Stimulated activated naive CD8-positive, alpha-beta T cell treated with anti-CD3 and anti-CD28 coated beads, Interleukin-15, amount 100 ng/mL, for 72 hours (primary cell): ENCODE measurements around the gene TMOD1.
A peak's percentile ranks its signal among the peaks of the same experiment; 100 is the strongest.
"Not testable (repeated sequence)": the region's sequence is repeated elsewhere in the genome, so short reads cannot be mapped to it uniquely, and the experiment has no call there.

Experiments used
- ATAC-seq: fragments of 150-1000 bp; cut with Tn5 transposase; 2 replicates; pipeline ENCODE4 v1.10.0; 2021; ENCODE audit warnings: mild to moderate bottlenecking, moderate library complexity
- DNase-seq, 2 donors: peaks; one replicate each; pipeline ENCODE4 v3.0.0; 2021 to 2022
- H3K27ac Mint-ChIP-seq, 2 donors: one replicate each; pipeline ENCODE4 v1.8.0; 2022; ENCODE audit warnings: mild to moderate bottlenecking in 2 of 2, mixed read lengths in 2 of 2, moderate library complexity in 2 of 2
- H3K27me3 Mint-ChIP-seq: one replicate; pipeline ENCODE4 v1.8.0; 2022; ENCODE audit warnings: mixed read lengths
- H3K4me1 Mint-ChIP-seq: one replicate; pipeline ENCODE4 v1.8.0; 2022; ENCODE audit warnings: mild to moderate bottlenecking, mixed read lengths
- H3K4me3 Mint-ChIP-seq, 2 donors: one replicate each; pipeline ENCODE4 v1.8.0; 2022; ENCODE audit warnings: mild to moderate bottlenecking in 2 of 2, mixed read lengths in 2 of 2, moderate library complexity in 1 of 2
- H3K9me3 Mint-ChIP-seq, 2 donors: one replicate each; pipeline ENCODE4 v1.8.0; 2022; ENCODE audit warnings: mixed read lengths in 2 of 2

The TMOD1 gene

DNA sequence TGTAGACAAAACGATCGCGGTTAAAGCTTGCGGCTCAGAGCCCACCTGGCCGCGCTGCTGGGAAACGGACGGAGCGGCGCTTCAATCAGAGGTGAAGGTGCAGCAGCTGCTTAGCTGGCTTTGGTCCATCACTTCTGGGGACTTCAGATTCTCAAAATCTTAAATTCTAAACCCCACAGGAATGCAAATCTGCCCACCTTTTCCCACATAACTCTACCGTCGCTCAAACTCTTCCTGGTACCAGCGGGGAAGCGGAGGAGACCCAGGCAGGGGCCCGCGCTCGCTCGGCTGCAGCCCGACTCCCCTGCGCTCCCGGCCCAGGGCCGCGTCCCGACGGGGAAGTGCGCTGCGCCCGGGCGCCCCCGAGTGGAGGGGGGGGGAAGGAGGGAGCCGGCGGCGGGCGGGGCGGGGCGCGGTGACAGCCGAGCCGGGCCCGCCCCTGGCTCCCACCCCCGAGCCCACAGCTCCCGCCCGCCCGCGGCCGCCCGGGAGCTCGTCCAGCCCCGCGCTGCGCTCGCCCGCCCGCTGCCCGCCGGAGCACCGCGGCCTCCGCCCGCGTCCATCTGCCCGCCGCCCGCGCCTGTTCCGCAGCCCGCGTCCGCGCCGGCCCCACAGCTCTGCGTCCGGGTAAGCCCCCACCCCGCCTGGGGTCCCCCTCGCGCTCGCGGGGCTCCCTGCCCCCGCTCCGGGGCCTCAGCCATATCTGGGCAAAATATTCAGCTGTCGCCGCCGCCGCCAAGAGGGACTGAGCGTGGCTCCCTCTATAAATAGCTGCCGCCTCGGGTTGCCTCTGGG is at the start of gene TMOD1:
TSS of gene TMOD1 (plus strand) at position 490 of the 795 bp plus-strand sequence. CDS start 22,523 bp downstream, outside the sequence.
- Mint-ChIP-seq H3K27ac (no peak within 1 kb of the TSS), H3K9me3 (no peaks in the 10 kb centered on the region), H3K4me3 (peak within 1 kb of the TSS; percentile 60 to 66), H3K27me3 (peaks cover 22% of the 10 kb centered on the region), H3K4me1 (peaks cover 16% of the 10 kb centered on the region)
- peak; percentile 27 to 28 for DNase-seq
- peak; percentile 75 for ATAC-seq

- H3K27me3 Mint-ChIP-seq = not testable (repeated sequence)
Observed at GRCh38 chr9:97453573-97453972, 47.9 kb upstream of the TMOD1 start.

DNA sequence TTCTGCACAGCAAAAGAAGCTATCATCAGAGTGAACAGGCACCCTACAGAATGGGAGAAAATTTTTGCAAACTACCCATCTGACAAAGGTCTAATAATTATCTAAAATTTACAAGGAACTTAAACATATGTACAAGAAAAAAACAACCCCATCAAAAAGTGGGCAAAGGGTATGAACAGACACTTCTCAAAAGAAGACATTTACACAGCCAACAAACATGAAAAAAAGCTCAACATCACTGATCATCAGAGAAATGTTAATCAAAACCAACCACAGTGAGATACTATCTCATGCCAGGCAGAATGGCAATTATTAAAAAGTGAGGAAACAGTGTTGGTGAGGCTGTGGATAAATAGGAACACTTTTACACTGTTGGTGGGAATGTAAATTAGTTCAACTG is 44.6 kb upstream of the TMOD1 start:
- not testable (repeated sequence) for H3K4me3 Mint-ChIP-seq

More at GRCh38 chr9:97453573-97453972, 47.9 kb upstream of the TMOD1 start:
- H3K27ac Mint-ChIP-seq, ATAC-seq, H3K4me1 Mint-ChIP-seq, DNase-seq, H3K4me3 Mint-ChIP-seq: not testable (repeated sequence)
- H3K9me3 Mint-ChIP-seq = peaks cover 6 to 12% of the 10 kb centered on the region in 2 donors

DNA sequence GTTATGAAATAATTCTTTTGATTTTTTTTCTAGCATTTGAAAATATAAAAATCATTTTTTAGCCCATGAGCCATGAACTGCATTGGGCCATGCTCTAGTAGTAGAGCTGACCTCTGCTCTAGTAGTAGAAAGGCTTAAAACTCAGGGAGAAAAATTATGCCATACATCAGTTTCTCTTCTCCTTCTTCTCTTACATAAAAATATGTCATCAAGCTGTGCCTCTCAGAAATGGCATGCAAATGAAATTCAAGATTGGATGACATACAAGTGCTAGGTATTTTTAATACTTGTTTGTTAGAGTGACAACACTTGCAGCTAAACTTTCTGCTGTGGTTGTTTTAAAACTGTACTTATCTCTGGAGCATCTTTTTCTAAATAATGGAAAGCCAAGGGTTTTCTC is 42.1 kb upstream of the TMOD1 start:
- H3K9me3 Mint-ChIP-seq = peaks cover 0 to 6% of the 10 kb centered on the region in 2 donors
- DNase-seq (no peak), ATAC-seq (no peak)
- no peak overlapping the region for H3K4me3 Mint-ChIP-seq
- H3K27me3 Mint-ChIP-seq = no peaks in the 10 kb centered on the region
- H3K27ac Mint-ChIP-seq = no peak overlapping the region
- no peaks in the 10 kb centered on the region for H3K4me1 Mint-ChIP-seq

More for the DNA sequence above, 44.6 kb upstream of the TMOD1 start:
- not testable (repeated sequence) for H3K27ac Mint-ChIP-seq, H3K27me3 Mint-ChIP-seq, H3K4me1 Mint-ChIP-seq, ATAC-seq, DNase-seq
- peaks cover 6 to 12% of the 10 kb centered on the region in 2 donors for H3K9me3 Mint-ChIP-seq

- Mint-ChIP-seq H3K27ac (no peak overlapping the region), H3K4me1 (no peaks in the 10 kb centered on the region), H3K9me3 (no peaks in the 10 kb centered on the region), H3K4me3 (no peak overlapping the region), H3K27me3 (no peaks in the 10 kb centered on the region)
- DNase-seq = no peak
- ATAC-seq = no peak
Observed at GRCh38 chr9:97462159-97462558, 39.3 kb upstream of the TMOD1 start.

- H3K27ac Mint-ChIP-seq = no peak overlapping the region
Observed at GRCh38 chr9:97462914-97463313, 38.6 kb upstream of the TMOD1 start.

GRCh38 chr9:97468658-97469448 is 32.6 kb upstream of the TMOD1 start:
- H3K4me3 Mint-ChIP-seq = no peak overlapping the region
- DNase-seq (peak; percentile 29 to 54), ATAC-seq (peak; percentile 84)
- peak overlapping the region in 1 of 2 donors; percentile 27 for H3K27ac Mint-ChIP-seq
- no peaks in the 10 kb centered on the region for H3K4me1 Mint-ChIP-seq
- no peaks in the 10 kb centered on the region for H3K27me3 Mint-ChIP-seq
- H3K9me3 Mint-ChIP-seq = no peaks in the 10 kb centered on the region

More at GRCh38 chr9:97462914-97463313, 38.6 kb upstream of the TMOD1 start:
- DNase-seq (no peak), ATAC-seq (no peak)
- Mint-ChIP-seq H3K4me1 (no peaks in the 10 kb centered on the region), H3K27me3 (no peaks in the 10 kb centered on the region), H3K9me3 (no peaks in the 10 kb centered on the region), H3K4me3 (no peak overlapping the region)

GRCh38 chr9:97470076-97470475 is 31.4 kb upstream of the TMOD1 start:
- Mint-ChIP-seq H3K4me3 (no peak overlapping the region), H3K27ac (no peak overlapping the region), H3K27me3 (no peaks in the 10 kb centered on the region), H3K4me1 (no peaks in the 10 kb centered on the region), H3K9me3 (no peaks in the 10 kb centered on the region)
- DNase-seq (no peak), ATAC-seq (no peak)

- Mint-ChIP-seq H3K4me1 (no peaks in the 10 kb centered on the region), H3K27me3 (no peaks in the 10 kb centered on the region), H3K9me3 (no peaks in the 10 kb centered on the region), H3K27ac (no peak overlapping the region), H3K4me3 (no peak overlapping the region)
- ATAC-seq = no peak
- no peak for DNase-seq
Observed at GRCh38 chr9:97473717-97474116, 27.7 kb upstream of the TMOD1 start.

DNA sequence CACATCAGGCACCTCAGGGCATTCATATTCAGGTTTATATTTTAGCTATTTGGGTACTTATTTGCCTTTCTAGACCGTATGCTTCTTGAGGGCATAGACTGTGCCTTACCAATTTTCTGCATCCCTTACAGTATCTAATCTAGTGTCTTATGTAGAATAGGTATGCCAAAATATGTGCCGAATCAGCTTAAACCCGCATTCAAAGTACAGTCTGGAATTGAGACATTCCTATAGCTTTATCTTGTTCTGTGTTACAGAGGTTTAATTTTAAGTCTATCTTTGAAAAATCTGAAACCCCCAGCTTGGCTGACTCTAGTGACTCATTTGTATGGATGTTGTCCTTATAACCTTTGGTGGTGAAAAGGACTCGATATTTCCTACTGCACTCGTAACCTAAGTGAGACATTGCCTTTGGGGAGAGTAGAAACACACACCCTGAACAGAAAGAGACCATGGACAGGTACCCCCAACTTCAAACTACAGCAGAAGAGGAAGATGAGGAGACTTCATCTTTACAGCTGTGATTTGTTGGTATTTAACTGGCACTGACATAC is 27.0 kb upstream of the TMOD1 start:
- Mint-ChIP-seq H3K4me3 (no peak overlapping the region), H3K9me3 (no peaks in the 10 kb centered on the region), H3K27ac (no peak overlapping the region), H3K4me1 (no peaks in the 10 kb centered on the region), H3K27me3 (no peaks in the 10 kb centered on the region)
- DNase-seq = no peak
- no peak for ATAC-seq

DNA sequence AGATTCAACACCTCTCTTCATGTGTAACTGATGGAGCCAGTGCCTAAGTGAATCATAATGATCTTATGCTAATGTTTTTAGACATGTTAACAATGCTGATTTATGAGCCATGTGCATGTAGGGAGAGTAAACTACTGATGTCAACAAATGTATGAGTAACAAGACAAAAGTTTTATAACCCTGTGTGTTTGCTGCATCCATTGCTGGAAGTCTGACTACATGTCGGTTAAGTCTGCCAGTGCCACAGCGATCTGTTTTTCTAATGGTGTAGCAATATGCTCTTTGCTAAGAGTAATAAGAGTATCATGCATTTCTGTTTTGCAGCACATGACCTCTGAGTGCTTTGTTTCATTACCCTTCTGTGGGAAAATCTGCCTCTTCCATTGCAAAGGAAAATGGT is 26.4 kb upstream of the TMOD1 start:
- no peaks in the 10 kb centered on the region for H3K9me3 Mint-ChIP-seq
- no peak overlapping the region for H3K4me3 Mint-ChIP-seq
- ATAC-seq = no peak
- H3K27me3 Mint-ChIP-seq = no peaks in the 10 kb centered on the region
- DNase-seq = no peak
- H3K27ac Mint-ChIP-seq = no peak overlapping the region
- no peaks in the 10 kb centered on the region for H3K4me1 Mint-ChIP-seq

DNA sequence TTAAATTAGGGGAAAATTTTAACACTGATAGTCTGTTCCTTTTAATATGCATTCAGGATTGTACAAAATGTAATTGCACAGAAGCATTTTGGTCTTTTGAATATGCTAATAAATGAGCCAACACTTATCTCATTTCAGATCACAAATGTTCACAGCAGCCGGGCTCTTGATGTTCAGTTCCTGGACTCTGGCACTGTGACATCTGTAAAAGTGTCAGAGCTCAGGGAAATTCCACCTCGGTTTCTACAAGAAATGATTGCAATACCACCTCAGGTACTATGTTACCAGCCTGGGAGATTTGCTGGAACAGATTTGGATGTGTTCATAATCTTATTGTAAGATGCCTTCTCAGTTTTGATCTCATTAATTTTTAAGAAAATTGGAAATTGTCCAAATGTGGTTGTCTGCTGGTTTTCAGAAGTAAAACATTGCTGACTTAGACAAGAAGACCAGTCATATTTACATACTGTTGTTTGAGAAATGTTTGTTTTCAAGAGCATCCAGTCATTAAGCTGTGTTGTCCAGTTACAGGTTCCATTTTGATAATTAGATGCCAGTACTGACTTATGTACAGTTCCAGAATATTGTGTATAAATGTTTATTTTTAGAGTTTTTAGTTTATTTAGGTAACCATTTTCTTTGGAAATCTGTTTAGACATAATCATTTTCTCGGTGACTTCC is 23.0 kb upstream of the TMOD1 start:
- Mint-ChIP-seq H3K4me1 (no peaks in the 10 kb centered on the region), H3K4me3 (no peak overlapping the region), H3K27ac (no peak overlapping the region), H3K27me3 (no peaks in the 10 kb centered on the region), H3K9me3 (no peaks in the 10 kb centered on the region)
- ATAC-seq (no peak), DNase-seq (no peak)

GRCh38 chr9:97479496-97480159 is 21.8 kb upstream of the TMOD1 start:
- no peak for ATAC-seq
- no peaks in the 10 kb centered on the region for H3K9me3 Mint-ChIP-seq
- no peak overlapping the region for H3K27ac Mint-ChIP-seq
- no peak for DNase-seq
- H3K4me3 Mint-ChIP-seq = no peak overlapping the region
- no peaks in the 10 kb centered on the region for H3K27me3 Mint-ChIP-seq
- no peaks in the 10 kb centered on the region for H3K4me1 Mint-ChIP-seq

DNA sequence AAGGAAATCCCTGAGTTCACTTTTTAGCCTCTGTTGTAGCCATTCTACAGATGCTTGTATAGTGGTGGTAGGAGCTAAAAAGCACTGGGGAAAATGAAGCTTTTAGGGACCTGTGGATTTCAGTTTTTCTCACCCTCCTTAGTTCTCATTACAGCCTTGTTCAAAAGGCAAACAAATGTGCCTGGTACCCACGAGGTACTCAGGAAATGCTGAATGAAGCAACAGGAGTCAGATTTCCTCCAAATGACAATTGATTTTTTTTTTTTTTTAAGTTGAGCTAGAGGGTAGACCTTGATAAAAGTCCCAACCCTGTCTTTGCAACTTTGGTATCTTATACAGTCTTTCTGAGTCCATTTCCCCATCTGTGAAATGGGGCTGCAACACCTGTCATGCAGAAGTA is 21.3 kb upstream of the TMOD1 start:
- no peak overlapping the region for H3K4me3 Mint-ChIP-seq
- H3K4me1 Mint-ChIP-seq = no peaks in the 10 kb centered on the region
- DNase-seq (no peak), ATAC-seq (no peak)
- H3K9me3 Mint-ChIP-seq = no peaks in the 10 kb centered on the region
- no peaks in the 10 kb centered on the region for H3K27me3 Mint-ChIP-seq
- H3K27ac Mint-ChIP-seq = no peak overlapping the region

DNA sequence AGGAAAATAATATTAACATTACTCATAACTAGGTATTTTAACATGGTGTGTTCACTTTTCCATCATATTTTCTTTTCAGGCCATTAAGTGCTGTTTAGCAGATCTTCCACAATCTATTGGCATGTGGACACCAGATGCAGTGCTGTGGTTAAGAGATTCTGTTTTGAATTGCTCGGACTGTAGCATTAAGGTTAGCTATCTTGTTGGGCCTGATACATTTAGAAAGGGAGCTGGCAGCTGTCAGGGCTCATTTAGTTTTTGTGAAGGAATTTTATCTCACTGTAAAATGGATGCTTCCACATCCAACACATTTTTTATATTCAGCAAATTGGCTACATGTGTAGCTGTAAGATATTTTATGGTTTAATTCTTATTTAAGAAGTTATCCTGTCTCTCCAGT is 20.7 kb upstream of the TMOD1 start:
- H3K27me3 Mint-ChIP-seq = no peaks in the 10 kb centered on the region
- no peaks in the 10 kb centered on the region for H3K4me1 Mint-ChIP-seq
- no peak for DNase-seq

More for the DNA sequence above, 20.7 kb upstream of the TMOD1 start:
- Mint-ChIP-seq H3K4me3 (no peak overlapping the region), H3K27ac (no peak overlapping the region), H3K9me3 (no peaks in the 10 kb centered on the region)
- ATAC-seq = no peak
